MM.1S (cell line): ENCODE data around the gene CCDC8.

Experiments
- EZH2 ChIP-seq: fragments of 300-600 bp; sonication (generic); optimal IDR thresholded peaks from 2 replicates; pipeline ENCODE3; 2017; ENCODE audit warnings: low read depth, mild to moderate bottlenecking, antibody characterized with exemption, low read length, mixed read lengths
- EZH2phosphoT487 ChIP-seq: fragments of 300-600 bp; sonication (generic); IDR thresholded peaks from 2 replicates; pipeline ENCODE4 v1.6.1; 2018; ENCODE audit warnings: antibody characterized with exemption, low read length
- TF ChIP-seq, protein P1 (sequence below): fragments of 300-600 bp; sonication (generic); IDR thresholded peaks from 2 replicates; pipeline ENCODE4 v1.5.1; 2016; ENCODE audit warnings: antibody characterized with exemption, low read length, mixed read lengths

DNA sequence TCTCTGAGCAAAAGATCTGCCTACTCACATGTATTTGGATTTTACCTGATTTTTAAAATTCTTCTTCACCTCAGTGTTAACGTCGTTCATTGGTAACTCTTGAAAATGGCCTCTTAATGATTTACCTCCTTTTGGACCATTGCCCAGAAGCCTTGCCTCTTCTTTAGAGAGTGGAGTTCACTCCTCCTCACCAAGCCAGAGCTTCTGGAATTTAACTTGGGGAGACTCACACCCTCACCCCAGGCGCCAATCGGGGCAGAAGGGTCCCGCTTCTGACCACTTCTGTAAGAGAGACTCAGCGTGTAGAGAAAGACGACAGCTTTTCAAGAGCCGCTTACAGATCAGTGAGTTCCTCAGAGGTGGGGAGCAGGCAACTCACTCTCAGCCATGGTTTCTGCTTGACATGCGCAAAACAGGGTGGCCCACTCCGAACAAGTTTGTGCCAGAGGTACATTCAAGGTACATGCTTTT lies 12.7 kb upstream of the CCDC8 start:
- TF ChIP-seq, protein P1, sequence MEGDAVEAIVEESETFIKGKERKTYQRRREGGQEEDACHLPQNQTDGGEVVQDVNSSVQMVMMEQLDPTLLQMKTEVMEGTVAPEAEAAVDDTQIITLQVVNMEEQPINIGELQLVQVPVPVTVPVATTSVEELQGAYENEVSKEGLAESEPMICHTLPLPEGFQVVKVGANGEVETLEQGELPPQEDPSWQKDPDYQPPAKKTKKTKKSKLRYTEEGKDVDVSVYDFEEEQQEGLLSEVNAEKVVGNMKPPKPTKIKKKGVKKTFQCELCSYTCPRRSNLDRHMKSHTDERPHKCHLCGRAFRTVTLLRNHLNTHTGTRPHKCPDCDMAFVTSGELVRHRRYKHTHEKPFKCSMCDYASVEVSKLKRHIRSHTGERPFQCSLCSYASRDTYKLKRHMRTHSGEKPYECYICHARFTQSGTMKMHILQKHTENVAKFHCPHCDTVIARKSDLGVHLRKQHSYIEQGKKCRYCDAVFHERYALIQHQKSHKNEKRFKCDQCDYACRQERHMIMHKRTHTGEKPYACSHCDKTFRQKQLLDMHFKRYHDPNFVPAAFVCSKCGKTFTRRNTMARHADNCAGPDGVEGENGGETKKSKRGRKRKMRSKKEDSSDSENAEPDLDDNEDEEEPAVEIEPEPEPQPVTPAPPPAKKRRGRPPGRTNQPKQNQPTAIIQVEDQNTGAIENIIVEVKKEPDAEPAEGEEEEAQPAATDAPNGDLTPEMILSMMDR, result no peak
- no peak for TF ChIP-seq EZH2phosphoT487
- TF ChIP-seq EZH2, result no peak
